ENCODE data around the gene NT5C1A. TPM values are rescaled to one million over a fixed set of nuclear protein-coding genes. Genes with fewer than 3 reads are reported as not detected.

The NT5C1A gene
- total and polyA plus RNA-seq, 12 donors, result 0.17 to 7.8 (median 0.97) TPM; not detected in 1

GRCh38 chr1:39613250-39613649 is 58.7 kb downstream of the NT5C1A start:
- intact Hi-C loops (cut with DNase I), result no loop called here
- no peaks in the 10 kb centered on the region for H3K27me3 ChIP-seq
- no peak overlapping the region for H3K27ac ChIP-seq
- H3K4me1 ChIP-seq (replicated peaks in 1 of 2), result no peaks in the 10 kb centered on the region
- 67 to 88% (median 85%) methylated on average over 6 of the region's 6 CpGs for WGBS, 4 donors
- no peak for DNase-seq
- no peaks in the 10 kb centered on the region for H3K9me3 ChIP-seq (replicated peaks in 1 of 3)
- H3K36me3 ChIP-seq (replicated peaks in 1 of 2), result no peaks in the 10 kb centered on the region
- TF ChIP-seq POLR2A (IDR thresholded peaks at IDR 0.05) (no peak), CTCF (IDR thresholded peaks at IDR 0.05) (no peak)
- no peak overlapping the region for H3K4me3 ChIP-seq

- H3K36me3 ChIP-seq (replicated peaks in 1 of 2), result no peaks in the 10 kb centered on the region
- peak in 5 of 6 experiments; percentile 48 to 73 (median 51) for TF ChIP-seq CTCF (IDR thresholded peaks at IDR 0.05)
- TF ChIP-seq POLR2A (IDR thresholded peaks at IDR 0.05), result no peak
- H3K9me3 ChIP-seq (replicated peaks in 1 of 3), result no peaks in the 10 kb centered on the region
- 32 to 49% (median 32%) methylated on average over 13 to 42 of the region's 42 CpGs for WGBS, 4 donors
- DNase-seq, result peak in 6 of 7 donors; percentile 36 to 76 (median 53)
- H3K27ac ChIP-seq, result peak overlapping the region in 1 of 5 donors; percentile 44
- H3K27me3 ChIP-seq, result no peaks in the 10 kb centered on the region
- no peak overlapping the region for H3K4me3 ChIP-seq
- H3K4me1 ChIP-seq (replicated peaks in 1 of 2), result no peaks in the 10 kb centered on the region
- intact Hi-C loops (cut with DNase I), result loop anchor here (5.0 to 10.0 kb wide), 3 partner anchors 43 to 105 kb away; no protein-coding TSS in a partner anchor
Measured at GRCh38 chr1:39609618-39610331, 62.1 kb downstream of the NT5C1A start.

Other genes with a start within 250 kb of the NT5C1A start
- gene BMP8A, start 180.5 kb downstream of the NT5C1A start, total RNA-seq, result 1 to 10 TPM in 4 of 9 donors, under 1 TPM in 5; 0.18 to 1.7 (median 0.57) TPM
- under 1 TPM in 2 of 3 donors, not detected in 1; 0.09 to 0.24 TPM for gene BMP8A, start 180.5 kb downstream of the NT5C1A start, polyA plus RNA-seq
- 100 to 1,000 TPM; 108 to 354 (median 171) TPM for gene PABPC4, start 95.3 kb downstream of the NT5C1A start, total RNA-seq
- gene PABPC4, start 95.3 kb downstream of the NT5C1A start, polyA plus RNA-seq, result 100 to 1,000 TPM; 285 to 347 (median 290) TPM
- gene HEYL, start 32.5 kb downstream of the NT5C1A start, total RNA-seq, result 10 to 100 TPM in 7 of 9 donors, 1 to 10 TPM in 2; 2.4 to 27.7 (median 14.9) TPM
- 10 to 100 TPM in 1 of 3 donors, 1 to 10 TPM in 2; 7.4 to 18.2 (median 8.1) TPM for gene HEYL, start 32.5 kb downstream of the NT5C1A start, polyA plus RNA-seq
- gene HPCAL4, start 19.3 kb upstream of the NT5C1A start, total RNA-seq, result 1 to 10 TPM in 3 of 9 donors, under 1 TPM in 2, not detected in 4; 0.42 to 6.4 (median 3.0) TPM
- gene HPCAL4, start 19.3 kb upstream of the NT5C1A start, polyA plus RNA-seq, result 1 to 10 TPM; 1.1 to 9.9 (median 3.9) TPM
- gene PPIE, start 66.8 kb upstream of the NT5C1A start, total RNA-seq, result 10 to 100 TPM; 34.3 to 78.9 (median 42.3) TPM
- 10 to 100 TPM; 43.6 to 56.0 (median 47.1) TPM for gene PPIE, start 66.8 kb upstream of the NT5C1A start, polyA plus RNA-seq
- gene OXCT2, start 99.2 kb upstream of the NT5C1A start, total RNA-seq, result 1 to 10 TPM in 2 of 9 donors, under 1 TPM in 6, not detected in 1; 0.06 to 2.1 (median 0.38) TPM
- 1 to 10 TPM in 1 of 3 donors, under 1 TPM in 2; 0.42 to 2.4 (median 0.71) TPM for gene OXCT2, start 99.2 kb upstream of the NT5C1A start, polyA plus RNA-seq
- 1 to 10 TPM in 3 of 9 donors, under 1 TPM in 5, not detected in 1; 0.09 to 5.9 (median 0.25) TPM for gene BMP8B, start 116.8 kb upstream of the NT5C1A start, total RNA-seq
- 1 to 10 TPM; 1.0 to 3.7 (median 2.3) TPM for gene BMP8B, start 116.8 kb upstream of the NT5C1A start, polyA plus RNA-seq
- gene TRIT1, start 211.4 kb upstream of the NT5C1A start, total RNA-seq, result 10 to 100 TPM in 7 of 9 donors, 1 to 10 TPM in 2; 7.1 to 20.7 (median 12.3) TPM
- 10 to 100 TPM; 17.8 to 24.4 (median 21.4) TPM for gene TRIT1, start 211.4 kb upstream of the NT5C1A start, polyA plus RNA-seq
- under 1 TPM in 8 of 9 donors, not detected in 1; 0.24 to 0.69 (median 0.37) TPM for gene MYCL, start 229.8 kb upstream of the NT5C1A start, total RNA-seq
- gene MYCL, start 229.8 kb upstream of the NT5C1A start, polyA plus RNA-seq, result under 1 TPM; 0.07 to 0.40 (median 0.24) TPM